Neural cell (in vitro differentiated cells): Measurements from ENCODE around the gene KLHL14. TPM values are rescaled to one million over a fixed set of nuclear protein-coding genes. Genes with fewer than 3 reads are reported as not detected.

ENCODE experiments used
- H2AFZ ChIP-seq: fragments of 200-600, 300-800 bp; sonication (generic), shearing (Covaris generic); 2 replicates; pipeline ENCODE4 v1.6.0; 2014; ENCODE audit warnings: low read depth, mild to moderate bottlenecking, antibody characterized with exemption, low read length, moderate library complexity
- H3F3A ChIP-seq: fragments of 200-600 bp; shearing (Covaris generic); 2 replicates; pipeline ENCODE4 v1.6.1; 2016; ENCODE audit warnings: mild to moderate bottlenecking, moderate library complexity, mixed read lengths, antibody characterized with exemption, low read length; ENCODE audit not compliant: insufficient read depth, poor library complexity, severe bottlenecking
- H3K27ac ChIP-seq: fragments of 200-600, 300-800 bp; sonication (generic), shearing (Covaris generic); 2 replicates; pipeline ENCODE4 v1.5.1; 2014; ENCODE audit warnings: mild to moderate bottlenecking, low read length, moderate library complexity
- H3K27me3 ChIP-seq: fragments of 300-800, 200-600 bp; sonication (generic), shearing (Covaris generic); 2 replicates; pipeline ENCODE4 v1.6.0; 2014; ENCODE audit warnings: mild to moderate bottlenecking, low read depth, low read length, moderate library complexity; ENCODE audit not compliant: insufficient read depth
- H3K36me3 ChIP-seq: fragments of 300-800, 200-600 bp; sonication (generic), shearing (Covaris generic); 2 replicates; pipeline ENCODE4 v1.5.1; 2014; ENCODE audit warnings: mild to moderate bottlenecking, antibody characterized with exemption, low read length, moderate library complexity; ENCODE audit not compliant: insufficient read depth
- H3K4me2 ChIP-seq: fragments of 300-800, 200-600 bp; sonication (generic), shearing (Covaris generic); 2 replicates; pipeline ENCODE4 v1.6.0; 2014; ENCODE audit warnings: mild to moderate bottlenecking, low read length
- H3K4me3 ChIP-seq: fragments of 300-800, 200-600 bp; sonication (generic), shearing (Covaris generic); 2 replicates; pipeline ENCODE4 v1.5.1; 2014; ENCODE audit warnings: mild to moderate bottlenecking, low read length, moderate library complexity
- H3K79me2 ChIP-seq: fragments of 200-600 bp; shearing (Covaris generic); replicated peaks from 2 replicates; pipeline ENCODE4 v1.6.0; 2014; ENCODE audit warnings: mild to moderate bottlenecking, low read length, moderate library complexity; ENCODE audit not compliant: insufficient read depth
- H3K9ac ChIP-seq: fragments of 300-800, 200-600 bp; sonication (generic), shearing (Covaris generic); 2 replicates; pipeline ENCODE4 v1.6.1; 2016; ENCODE audit warnings: mild to moderate bottlenecking, low read length, mixed read lengths
- H3K9me2 ChIP-seq: fragments of 200-600 bp; shearing (Covaris generic); 2 replicates; pipeline ENCODE4 v1.6.1; 2016; ENCODE audit warnings: mild to moderate bottlenecking, low read length, mixed read lengths; ENCODE audit not compliant: insufficient read depth
- H3K9me3 ChIP-seq: fragments of 200-600, 300-800 bp; sonication (generic), shearing (Covaris generic); 2 replicates; pipeline ENCODE4 v1.6.1; 2016; ENCODE audit warnings: mild to moderate bottlenecking, mixed run types, low read length, moderate library complexity, mixed read lengths
- H4K20me1 ChIP-seq: fragments of 200-600 bp; shearing (Covaris generic); 2 replicates; pipeline ENCODE4 v1.6.1; 2016; ENCODE audit warnings: mild to moderate bottlenecking, mixed run types; ENCODE audit not compliant: insufficient read depth
- CTCF ChIP-seq: fragments of 450-650 bp; IDR thresholded peaks from 2 replicates; pipeline ENCODE4 v1.5.1; 2014; ENCODE audit warnings: antibody characterized with exemption, mild to moderate bottlenecking, moderate library complexity; ENCODE audit not compliant: poor library complexity, severe bottlenecking
- EP300 ChIP-seq: fragments of 450-650 bp; conservative IDR thresholded peaks from 2 replicates; pipeline ENCODE4 v1.6.1; 2014; ENCODE audit warnings: antibody characterized with exemption, mild to moderate bottlenecking, moderate library complexity; ENCODE audit not compliant: poor library complexity, severe bottlenecking
- EZH2 ChIP-seq: fragments of 200-600, 300-800 bp; shearing (Covaris generic), sonication (generic); IDR thresholded peaks from 2 replicates; pipeline ENCODE4 v1.6.1; 2014; ENCODE audit warnings: antibody characterized with exemption, low read length, borderline replicate concordance, mild to moderate bottlenecking; ENCODE audit not compliant: insufficient read depth, poor library complexity, severe bottlenecking
- MXI1 ChIP-seq: fragments of 450-650 bp; conservative IDR thresholded peaks from 2 replicates; pipeline ENCODE4 v1.6.1; 2014; ENCODE audit warnings: antibody characterized with exemption, mild to moderate bottlenecking; ENCODE audit not compliant: poor library complexity, severe bottlenecking
- POLR2AphosphoS5 ChIP-seq: IDR thresholded peaks from 2 replicates; pipeline ENCODE4 v1.6.1; 2012
- RAD21 ChIP-seq: fragments of 450-650 bp; conservative IDR thresholded peaks from 2 replicates; pipeline ENCODE4 v1.6.1; 2014; ENCODE audit warnings: antibody characterized with exemption, mild to moderate bottlenecking, moderate library complexity
- REST ChIP-seq: IDR thresholded peaks from 2 replicates; pipeline ENCODE4 v1.6.1; 2012; ENCODE audit warnings: borderline replicate concordance
- SMC3 ChIP-seq: fragments of 450-650 bp; conservative IDR thresholded peaks from 2 replicates; pipeline ENCODE4 v1.6.1; 2014; ENCODE audit warnings: antibody characterized with exemption, mild to moderate bottlenecking, moderate library complexity; ENCODE audit not compliant: poor library complexity
- TAF1 ChIP-seq: IDR thresholded peaks from 2 replicates; pipeline ENCODE4 v1.6.1; 2012; ENCODE audit warnings: low read depth
- polyA plus RNA-seq: library from polyadenylated mRNA; depleted of rRNA; stranded (reverse); fragments of >200 nt; gene quantifications from 2 replicates; pipeline ENCODE4 v1.2.3, GENCODE V29; 2014

Gene KLHL14
- polyA plus RNA-seq, 1 donor from 2014 or later, result 0.33 TPM

- Histone ChIP-seq H3K9me2 (no peaks in the 10 kb centered on the region), H3K4me2 (no peak overlapping the region), H3F3A (no peaks in the 10 kb centered on the region), H3K9ac (no peak overlapping the region), H3K4me3 (no peak overlapping the region), H3K27me3 (peaks cover 68% of the 10 kb centered on the region), H2AFZ (no peak overlapping the region), H3K79me2 (no peaks in the 10 kb centered on the region), H3K27ac (no peak overlapping the region), H4K20me1 (no peaks in the 10 kb centered on the region), H3K9me3 (no peaks in the 10 kb centered on the region), H3K36me3 (no peaks in the 10 kb centered on the region)
- TF ChIP-seq MXI1, result no peak
- TF ChIP-seq TAF1, result no peak
- no peak for TF ChIP-seq CTCF
- no peak for TF ChIP-seq EP300
- TF ChIP-seq POLR2AphosphoS5, result no peak
- no peak for TF ChIP-seq SMC3
- TF ChIP-seq REST, result no peak
- TF ChIP-seq RAD21, result no peak
- TF ChIP-seq EZH2, result no peak
Observed at GRCh38 chr18:32769071-32769585, 3.7 kb downstream of the KLHL14 start.

- Histone ChIP-seq H2AFZ (no peak overlapping the region), H3F3A (no peaks in the 10 kb centered on the region), H3K4me3 (no peak overlapping the region), H3K79me2 (no peaks in the 10 kb centered on the region), H3K27me3 (peaks cover 52% of the 10 kb centered on the region), H3K9ac (no peak overlapping the region), H4K20me1 (no peaks in the 10 kb centered on the region), H3K9me3 (no peaks in the 10 kb centered on the region), H3K4me2 (no peak overlapping the region), H3K27ac (no peak overlapping the region), H3K36me3 (no peaks in the 10 kb centered on the region), H3K9me2 (no peaks in the 10 kb centered on the region)
- no peak for TF ChIP-seq POLR2AphosphoS5
- no peak for TF ChIP-seq RAD21
Observed at GRCh38 chr18:32767400-32767799, 5.4 kb downstream of the KLHL14 start.
